Upper lobe of right lung (tissue), 1 donor: Measurements from ENCODE around the gene KIF6. TPM values are rescaled to one million over a fixed set of nuclear protein-coding genes. Genes with fewer than 3 reads are reported as not detected.
A peak's percentile ranks its signal among the peaks of the same experiment; 100 is the strongest.

Experiments used
- ATAC-seq: fragments of 200-7000 bp; cut with Tn5 transposase; one replicate; pipeline ENCODE4 v1.9.1; 2020; ENCODE audit warnings: mild to moderate bottlenecking, moderate library complexity
- DNase-seq: peaks from one replicate; pipeline ENCODE4 v3.0.0-alpha.2; 2020
- H3K27ac ChIP-seq: fragments of 200-600 bp; one replicate; pipeline ENCODE4 v1.8.0; 2022
- H3K27me3 ChIP-seq: fragments of 200-600 bp; one replicate; pipeline ENCODE4 v1.8.0; 2022; ENCODE audit warnings: mild to moderate bottlenecking
- H3K36me3 ChIP-seq: fragments of 200-600 bp; one replicate; pipeline ENCODE4 v1.8.0; 2022
- H3K4me1 ChIP-seq: fragments of 200-600 bp; one replicate; pipeline ENCODE4 v1.8.0; 2022
- H3K4me3 ChIP-seq: fragments of 200-600 bp; one replicate; pipeline ENCODE4 v1.8.0; 2022; ENCODE audit warnings: mild to moderate bottlenecking
- H3K9me3 ChIP-seq: fragments of 200-600 bp; one replicate; pipeline ENCODE4 v1.8.0; 2022
- CTCF ChIP-seq: fragments of 200-600 bp; IDR thresholded peaks from one replicate; pipeline ENCODE4 v1.8.0; 2022; ENCODE audit warnings: antibody characterized with exemption
- intact Hi-C: fragments of 100-400 bp; cut with DNase I; formaldehyde crosslinking; loops from one replicate; pipeline ENCODE4 v1.11.0; 2022
- total RNA-seq: library from RNA; stranded (reverse); fragmentation: NEBNext Ultra II Directional; extraction: Animal tissue kit (Norgen Biotek cat#: 25700); gene quantifications from one replicate; pipeline ENCODE4 v1.2.1, GENCODE V29; 2021
- donor health status: DM: no; HTN: yes; CAD: no; lungs with severe emphysema.

KIF6 gene
- total RNA-seq, 1 donor from 2014 or later = 0.49 TPM

GRCh38 chr6:39495640-39496039 lies 229.6 kb downstream of the KIF6 start:
- intact Hi-C loops = no loop called here
- peaks cover 10% of the 10 kb centered on the region for H3K4me1 ChIP-seq
- H3K27me3 ChIP-seq = no peaks in the 10 kb centered on the region
- DNase-seq (no peak), ATAC-seq (no peak)
- no peak for TF ChIP-seq CTCF
- no peak overlapping the region for H3K4me3 ChIP-seq
- H3K27ac ChIP-seq = no peak overlapping the region
- H3K9me3 ChIP-seq = no peaks in the 10 kb centered on the region
- H3K36me3 ChIP-seq = no peaks in the 10 kb centered on the region

GRCh38 chr6:39494998-39495397 lies 230.2 kb downstream of the KIF6 start:
- DNase-seq = no peak

GRCh38 chr6:39493777-39494176 lies 231.4 kb downstream of the KIF6 start:
- H3K36me3 ChIP-seq = no peaks in the 10 kb centered on the region
- ATAC-seq (no peak), DNase-seq (no peak)
- H3K27me3 ChIP-seq = no peaks in the 10 kb centered on the region
- no peak overlapping the region for H3K27ac ChIP-seq
- intact Hi-C loops = no loop called here
- H3K4me3 ChIP-seq = no peak overlapping the region
- peaks cover 10% of the 10 kb centered on the region for H3K4me1 ChIP-seq
- no peak for TF ChIP-seq CTCF
- no peaks in the 10 kb centered on the region for H3K9me3 ChIP-seq

More at GRCh38 chr6:39494998-39495397, 230.2 kb downstream of the KIF6 start:
- Histone ChIP-seq H3K4me3 (no peak overlapping the region), H3K36me3 (no peaks in the 10 kb centered on the region), H3K27ac (no peak overlapping the region), H3K9me3 (no peaks in the 10 kb centered on the region), H3K27me3 (no peaks in the 10 kb centered on the region), H3K4me1 (peaks cover 10% of the 10 kb centered on the region)
- intact Hi-C loops = no loop called here
- no peak for ATAC-seq
- no peak for TF ChIP-seq CTCF

GRCh38 chr6:39493174-39493573 lies 232.0 kb downstream of the KIF6 start:
- no peak for TF ChIP-seq CTCF
- peaks cover 15% of the 10 kb centered on the region for H3K4me1 ChIP-seq
- intact Hi-C loops = no loop called here
- no peak overlapping the region for H3K4me3 ChIP-seq
- no peak for DNase-seq
- H3K27me3 ChIP-seq = no peaks in the 10 kb centered on the region
- ATAC-seq = peak; percentile 50
- no peak overlapping the region for H3K27ac ChIP-seq
- H3K36me3 ChIP-seq = no peaks in the 10 kb centered on the region
- no peaks in the 10 kb centered on the region for H3K9me3 ChIP-seq

GRCh38 chr6:39490108-39490507 lies 235.1 kb downstream of the KIF6 start:
- no peak for TF ChIP-seq CTCF
- Histone ChIP-seq H3K9me3 (no peaks in the 10 kb centered on the region), H3K27ac (no peak overlapping the region), H3K27me3 (no peaks in the 10 kb centered on the region), H3K4me3 (no peak overlapping the region), H3K36me3 (no peaks in the 10 kb centered on the region), H3K4me1 (peaks cover 6% of the 10 kb centered on the region)
- intact Hi-C loops = no loop called here
- ATAC-seq (peak; percentile 40), DNase-seq (no peak)

- intact Hi-C loops = no loop called here
- Histone ChIP-seq H3K27me3 (no peaks in the 10 kb centered on the region), H3K27ac (no peak overlapping the region), H3K4me1 (peaks cover 6% of the 10 kb centered on the region), H3K9me3 (no peaks in the 10 kb centered on the region), H3K4me3 (no peak overlapping the region), H3K36me3 (no peaks in the 10 kb centered on the region)
- DNase-seq (no peak), ATAC-seq (no peak)
- no peak for TF ChIP-seq CTCF
Observed at GRCh38 chr6:39488255-39488879, 236.8 kb downstream of the KIF6 start.
